Activated naive CD8-positive, alpha-beta T cell treated with anti-CD3 and anti-CD28 coated beads for 36 hours (primary cell): Measurements from ENCODE around the gene MCTP2. TPM values are rescaled to one million over a fixed set of nuclear protein-coding genes. Genes with fewer than 3 reads are reported as not detected.
A peak's percentile ranks its signal among the peaks of the same experiment; 100 is the strongest.

Experiments
- DNase-seq: peaks from one replicate; pipeline ENCODE4 v3.0.0; 2021
- H3K27ac Mint-ChIP-seq: one replicate; pipeline ENCODE4 v1.8.0; 2022; ENCODE audit warnings: mild to moderate bottlenecking, moderate library complexity, mixed read lengths
- H3K27me3 Mint-ChIP-seq: one replicate; pipeline ENCODE4 v1.8.0; 2022; ENCODE audit warnings: mild to moderate bottlenecking, mixed read lengths
- H3K36me3 Mint-ChIP-seq: one replicate; pipeline ENCODE4 v1.8.0; 2021; ENCODE audit warnings: mild to moderate bottlenecking, mixed read lengths
- H3K4me1 Mint-ChIP-seq: one replicate; pipeline ENCODE4 v1.8.0; 2021; ENCODE audit warnings: mixed read lengths
- H3K4me3 Mint-ChIP-seq: one replicate; pipeline ENCODE4 v1.8.0; 2022; ENCODE audit warnings: mild to moderate bottlenecking, moderate library complexity, mixed read lengths
- H3K9me3 Mint-ChIP-seq: one replicate; pipeline ENCODE4 v1.8.0; 2022; ENCODE audit warnings: mixed read lengths
- total RNA-seq, 2 experiments: library from RNA; stranded (reverse); gene quantifications; one replicate each; pipeline ENCODE4 v1.2.3, GENCODE V29; 2021

MCTP2 gene
- total RNA-seq, 2 experiments from 2014 or later, result 12.1 to 12.6 TPM

GRCh38 chr15:94324117-94324826 is 92.9 kb downstream of the MCTP2 start:
- no peak overlapping the region for H3K4me3 Mint-ChIP-seq
- peak overlapping the region; percentile 7 for H3K27ac Mint-ChIP-seq
- H3K36me3 Mint-ChIP-seq, result peaks cover 9% of the 10 kb centered on the region

GRCh38 chr15:94324835-94325767 is 93.7 kb downstream of the MCTP2 start:
- H3K27ac Mint-ChIP-seq, result peak overlapping the region; percentile 65
- peak; percentile 11 for DNase-seq
- peaks cover 4% of the 10 kb centered on the region for H3K4me1 Mint-ChIP-seq

More at GRCh38 chr15:94324117-94324826, 92.9 kb downstream of the MCTP2 start:
- DNase-seq, result peak; percentile 37
- no peaks in the 10 kb centered on the region for H3K27me3 Mint-ChIP-seq
- no peaks in the 10 kb centered on the region for H3K9me3 Mint-ChIP-seq
- peaks cover 4% of the 10 kb centered on the region for H3K4me1 Mint-ChIP-seq

GRCh38 chr15:94327356-94327936 is 96.1 kb downstream of the MCTP2 start:
- Mint-ChIP-seq H3K27me3 (no peaks in the 10 kb centered on the region), H3K4me3 (no peak overlapping the region), H3K9me3 (no peaks in the 10 kb centered on the region), H3K27ac (no peak overlapping the region), H3K4me1 (peaks cover 4% of the 10 kb centered on the region), H3K36me3 (peaks cover 5% of the 10 kb centered on the region)
- DNase-seq, result no peak

More at GRCh38 chr15:94324835-94325767, 93.7 kb downstream of the MCTP2 start:
- H3K36me3 Mint-ChIP-seq, result peaks cover 11% of the 10 kb centered on the region
- H3K9me3 Mint-ChIP-seq, result no peaks in the 10 kb centered on the region
- H3K27me3 Mint-ChIP-seq, result no peaks in the 10 kb centered on the region
- no peak overlapping the region for H3K4me3 Mint-ChIP-seq

- H3K27me3 Mint-ChIP-seq, result no peaks in the 10 kb centered on the region
- no peaks in the 10 kb centered on the region for H3K9me3 Mint-ChIP-seq
- H3K27ac Mint-ChIP-seq, result no peak overlapping the region
- no peak for DNase-seq
- no peak overlapping the region for H3K4me3 Mint-ChIP-seq
- H3K4me1 Mint-ChIP-seq, result peaks cover 2% of the 10 kb centered on the region
- peaks cover 2% of the 10 kb centered on the region for H3K36me3 Mint-ChIP-seq
Measured at GRCh38 chr15:94331731-94332130, 100.4 kb downstream of the MCTP2 start.

GRCh38 chr15:94335616-94336015 is 104.3 kb downstream of the MCTP2 start:
- Mint-ChIP-seq H3K4me3 (no peak overlapping the region), H3K36me3 (peaks cover 5% of the 10 kb centered on the region), H3K27me3 (no peaks in the 10 kb centered on the region), H3K4me1 (peaks cover 2% of the 10 kb centered on the region), H3K27ac (no peak overlapping the region), H3K9me3 (no peaks in the 10 kb centered on the region)
- DNase-seq, result no peak

GRCh38 chr15:94336817-94337467 is 105.6 kb downstream of the MCTP2 start:
- no peak for DNase-seq
- H3K9me3 Mint-ChIP-seq, result no peaks in the 10 kb centered on the region
- H3K27ac Mint-ChIP-seq, result no peak overlapping the region
- H3K27me3 Mint-ChIP-seq, result no peaks in the 10 kb centered on the region
- H3K4me1 Mint-ChIP-seq, result peaks cover 2% of the 10 kb centered on the region
- peaks cover 9% of the 10 kb centered on the region for H3K36me3 Mint-ChIP-seq
- H3K4me3 Mint-ChIP-seq, result no peak overlapping the region

GRCh38 chr15:94338243-94338846 is 107.0 kb downstream of the MCTP2 start:
- Mint-ChIP-seq H3K36me3 (peaks cover 9% of the 10 kb centered on the region), H3K4me1 (peaks cover 2% of the 10 kb centered on the region), H3K9me3 (no peaks in the 10 kb centered on the region), H3K27ac (no peak overlapping the region), H3K4me3 (no peak overlapping the region), H3K27me3 (no peaks in the 10 kb centered on the region)
- DNase-seq, result no peak

GRCh38 chr15:94346282-94346681 is 114.9 kb downstream of the MCTP2 start:
- Mint-ChIP-seq H3K9me3 (no peaks in the 10 kb centered on the region), H3K36me3 (peaks cover 8% of the 10 kb centered on the region), H3K27me3 (no peaks in the 10 kb centered on the region), H3K4me3 (no peak overlapping the region), H3K4me1 (no peaks in the 10 kb centered on the region), H3K27ac (no peak overlapping the region)
- no peak for DNase-seq

- no peaks in the 10 kb centered on the region for H3K9me3 Mint-ChIP-seq
- DNase-seq, result no peak
- H3K4me1 Mint-ChIP-seq, result no peaks in the 10 kb centered on the region
- peaks cover 12% of the 10 kb centered on the region for H3K36me3 Mint-ChIP-seq
- H3K27ac Mint-ChIP-seq, result no peak overlapping the region
- H3K4me3 Mint-ChIP-seq, result no peak overlapping the region
- no peaks in the 10 kb centered on the region for H3K27me3 Mint-ChIP-seq
Measured at GRCh38 chr15:94348084-94348483, 116.7 kb downstream of the MCTP2 start.

- Mint-ChIP-seq H3K36me3 (peaks cover 12% of the 10 kb centered on the region), H3K9me3 (no peaks in the 10 kb centered on the region), H3K27me3 (no peaks in the 10 kb centered on the region), H3K4me3 (no peak overlapping the region), H3K27ac (no peak overlapping the region), H3K4me1 (no peaks in the 10 kb centered on the region)
- DNase-seq, result no peak
Measured at GRCh38 chr15:94351031-94351535, 119.7 kb downstream of the MCTP2 start.

- Mint-ChIP-seq H3K36me3 (peaks cover 12% of the 10 kb centered on the region), H3K9me3 (no peaks in the 10 kb centered on the region), H3K4me3 (no peak overlapping the region), H3K4me1 (no peaks in the 10 kb centered on the region), H3K27me3 (no peaks in the 10 kb centered on the region), H3K27ac (no peak overlapping the region)
- DNase-seq, result no peak
Measured at GRCh38 chr15:94352636-94353487, 121.5 kb downstream of the MCTP2 start.

GRCh38 chr15:94353488-94353820 is 122.1 kb downstream of the MCTP2 start:
- peaks cover 11% of the 10 kb centered on the region for H3K36me3 Mint-ChIP-seq
- no peak for DNase-seq
- H3K27ac Mint-ChIP-seq, result no peak overlapping the region
- no peaks in the 10 kb centered on the region for H3K4me1 Mint-ChIP-seq
- no peaks in the 10 kb centered on the region for H3K27me3 Mint-ChIP-seq
- H3K4me3 Mint-ChIP-seq, result no peak overlapping the region
- no peaks in the 10 kb centered on the region for H3K9me3 Mint-ChIP-seq

- peaks cover 4% of the 10 kb centered on the region for H3K36me3 Mint-ChIP-seq
Measured at GRCh38 chr15:94354655-94355054, 123.3 kb downstream of the MCTP2 start.

GRCh38 chr15:94359716-94360115 is 128.4 kb downstream of the MCTP2 start:
- H3K36me3 Mint-ChIP-seq, result peaks cover 7% of the 10 kb centered on the region
- no peak for DNase-seq
- no peak overlapping the region for H3K4me3 Mint-ChIP-seq
- H3K9me3 Mint-ChIP-seq, result no peaks in the 10 kb centered on the region
- H3K27ac Mint-ChIP-seq, result no peak overlapping the region
- no peaks in the 10 kb centered on the region for H3K4me1 Mint-ChIP-seq
- no peaks in the 10 kb centered on the region for H3K27me3 Mint-ChIP-seq

More at GRCh38 chr15:94354655-94355054, 123.3 kb downstream of the MCTP2 start:
- Mint-ChIP-seq H3K27me3 (no peaks in the 10 kb centered on the region), H3K9me3 (no peaks in the 10 kb centered on the region), H3K4me1 (no peaks in the 10 kb centered on the region), H3K4me3 (no peak overlapping the region), H3K27ac (no peak overlapping the region)
- no peak for DNase-seq
